Small intestine (tissue), 7 donors: ENCODE data around the gene MS4A7. TPM values are rescaled to one million over a fixed set of nuclear protein-coding genes. Genes with fewer than 3 reads are reported as not detected.

Experiments used
- DNase-seq, 2 donors: peaks; one replicate each; pipeline versions ENCODE4 v3.0.0 to v3.0.0-alpha.2; 2013
- FAIRE-seq: peaks from 2 replicates; lab custom pipeline; 2012; peaks lifted over from hg19 to GRCh38; lab: Jason Lieb, UNC
- H3K27ac ChIP-seq, 3 donors: one replicate each; pipeline ENCODE4 v1.5.1; 2013; ENCODE audit warnings: low read length in 2 of 3, mild to moderate bottlenecking in 2 of 3, control low read depth in 1 of 3, inconsistent platforms in 1 of 3, low read depth in 1 of 3, moderate library complexity in 1 of 3
- H3K27me3 ChIP-seq, 3 donors: one replicate each; pipeline ENCODE4 v1.6.1; 2013; ENCODE audit warnings: low read length in 3 of 3, inconsistent platforms in 1 of 3; ENCODE audit not compliant: control insufficient read depth in 3 of 3, insufficient read depth in 3 of 3
- H3K36me3 ChIP-seq, 3 donors: one replicate each; pipeline ENCODE4 v1.6.1; 2013; ENCODE audit warnings: low read length in 3 of 3, inconsistent platforms in 1 of 3, low read depth in 1 of 3, mild to moderate bottlenecking in 1 of 3, moderate library complexity in 1 of 3; ENCODE audit not compliant: control insufficient read depth in 3 of 3, insufficient read depth in 2 of 3
- H3K4me1 ChIP-seq, 3 donors: one replicate each; pipeline ENCODE4 v1.6.1; 2013; ENCODE audit warnings: low read length in 2 of 3, inconsistent platforms in 1 of 3, low read depth in 1 of 3, mild to moderate bottlenecking in 1 of 3, moderate library complexity in 1 of 3; ENCODE audit not compliant: control insufficient read depth in 3 of 3, insufficient read depth in 2 of 3
- H3K4me3 ChIP-seq, 3 donors: one replicate each; pipeline ENCODE4 v1.5.1; 2013; ENCODE audit warnings: low read length in 3 of 3, control low read depth in 1 of 3, inconsistent platforms in 1 of 3, low read depth in 1 of 3, mild to moderate bottlenecking in 1 of 3, moderate library complexity in 1 of 3
- H3K9me3 ChIP-seq, 2 donors: one replicate each; pipeline ENCODE4 v1.6.1; 2013; ENCODE audit warnings: low read depth in 1 of 2, low read length in 1 of 2; ENCODE audit not compliant: control insufficient read depth in 2 of 2, insufficient read depth in 1 of 2
- WGBS, 3 donors: extraction: QIAGEN DNeasy Blood & Tissue Kit; methylation state at CpG; one replicate each; pipeline ENCODE4 v1.1.7; 2013; 5-methylcytosine and 5-hydroxymethylcytosine counted together
- polyA plus RNA-seq, 4 donors: library from polyadenylated mRNA; stranded (reverse) in 3 of 4; unstranded in 1 of 4; fragments of 200-250 nt in 3 of 4; fragments of 120-200 nt in 1 of 4; gene quantifications; one replicate each; pipeline versions ENCODE4 v1.2.1 to v1.2.3, GENCODE V29; 2013
- donor health status: healthy with polysubstance abuse.
- donor health status: control.
- donor health status: control.
- donor health status: Bipolar disorder and iron deficiency.
- donor health status: healthy.

MS4A7 gene
- polyA plus RNA-seq, 4 donors = 2.2 to 13.2 (median 9.8) TPM

DNA sequence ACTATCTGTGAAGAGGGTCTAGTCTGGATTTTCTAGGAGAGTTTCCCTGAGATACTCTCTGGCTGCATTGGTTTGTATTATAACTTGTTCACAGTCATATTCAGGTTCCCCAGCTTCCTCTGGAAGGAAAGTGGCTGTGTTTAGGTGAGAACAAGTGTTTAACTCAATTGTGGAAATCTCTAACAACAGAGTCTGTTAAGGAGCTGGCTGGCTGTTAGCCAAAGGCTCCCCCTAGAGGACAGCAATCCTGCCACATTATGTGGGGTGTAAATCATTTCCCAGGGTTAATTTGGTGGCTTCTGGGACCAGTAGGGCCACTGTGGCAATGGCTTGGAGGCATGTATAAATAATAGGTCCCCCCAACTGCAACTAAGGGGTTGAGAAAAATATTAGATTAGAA lies 32.8 kb upstream of the MS4A7 start:
- Histone ChIP-seq H3K4me1 (peaks cover 0 to 19% (median 6%) of the 10 kb centered on the region in 3 donors), H3K4me3 (no peak overlapping the region), H3K36me3 (no peaks in the 10 kb centered on the region), H3K27me3 (no peaks in the 10 kb centered on the region), H3K27ac (no peak overlapping the region), H3K9me3 (peaks cover 0 to 5% of the 10 kb centered on the region in 2 donors)
- DNase-seq = peak; percentile 21 to 58
- no peak for FAIRE-seq

DNA sequence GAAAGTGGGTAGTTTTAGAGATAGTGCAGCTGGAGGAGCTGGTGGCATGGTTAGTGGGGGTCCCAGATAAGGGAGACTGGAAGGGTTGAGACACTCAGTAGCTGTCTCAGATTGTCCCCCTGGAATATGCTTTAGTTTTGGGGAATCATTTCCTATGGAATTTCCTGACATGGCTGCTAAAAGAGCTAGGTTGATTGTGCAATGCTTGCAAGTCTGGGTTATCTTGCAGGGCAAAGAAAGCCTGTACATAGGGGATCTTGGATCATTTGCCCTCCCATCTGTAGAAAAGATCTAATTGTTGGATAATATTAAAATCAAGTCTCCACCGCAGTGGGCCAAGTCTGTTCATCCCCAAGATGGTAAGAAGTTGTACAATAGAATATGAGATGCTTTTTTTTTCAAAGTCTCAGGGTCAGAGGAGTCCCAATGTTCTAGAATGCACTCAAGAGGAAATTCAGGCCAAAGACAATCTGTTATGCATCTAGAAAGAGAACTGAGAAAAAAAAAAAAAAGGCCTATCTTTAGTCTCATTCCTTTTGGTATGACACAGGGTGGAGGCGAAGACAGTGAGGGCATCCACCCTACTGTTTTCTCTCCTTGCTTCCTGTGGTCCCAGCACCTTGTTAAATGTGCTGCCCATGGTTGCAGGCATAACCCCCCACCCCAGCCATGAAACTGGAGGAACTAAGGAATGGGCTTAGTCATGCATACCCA lies 31.1 kb upstream of the MS4A7 start:
- WGBS, 3 donors = 96 to 97% (median 96%) methylated on average over 2 of the region's 2 CpGs
- H3K4me1 ChIP-seq = peaks cover 0 to 27% (median 6%) of the 10 kb centered on the region in 3 donors

DNA sequence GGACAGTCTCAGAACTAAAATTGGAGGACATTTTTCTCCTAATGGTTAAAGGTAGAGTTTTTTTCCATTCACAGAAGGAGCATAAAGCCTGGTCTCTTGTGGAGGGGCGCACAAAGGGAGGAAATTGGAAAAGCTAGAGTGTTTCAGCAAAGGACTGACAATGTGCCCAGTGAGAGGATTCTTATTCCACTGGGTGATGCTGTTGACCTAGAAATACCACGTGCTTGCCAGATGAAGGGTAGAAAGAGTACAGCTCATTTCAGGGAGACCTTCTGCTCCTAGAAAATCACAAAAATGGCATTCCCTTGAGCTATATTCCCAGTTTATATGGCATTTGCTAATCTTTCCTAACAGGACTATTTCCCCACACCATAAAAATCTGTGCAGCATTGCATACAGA lies 30.2 kb upstream of the MS4A7 start:
- Histone ChIP-seq H3K4me3 (no peak overlapping the region), H3K4me1 (peaks cover 0 to 27% (median 8%) of the 10 kb centered on the region in 3 donors), H3K36me3 (no peaks in the 10 kb centered on the region), H3K27ac (no peak overlapping the region), H3K9me3 (peaks cover 0 to 5% of the 10 kb centered on the region in 2 donors), H3K27me3 (no peaks in the 10 kb centered on the region)
- DNase-seq (peak; percentile 28 to 41), FAIRE-seq (no peak)
- 56 to 69% (median 62%) methylated on average over 2 of the region's 2 CpGs for WGBS, 3 donors

More for the DNA sequence above, 31.1 kb upstream of the MS4A7 start:
- Histone ChIP-seq H3K36me3 (no peaks in the 10 kb centered on the region), H3K9me3 (peaks cover 0 to 5% of the 10 kb centered on the region in 2 donors), H3K27me3 (no peaks in the 10 kb centered on the region), H3K4me3 (no peak overlapping the region), H3K27ac (no peak overlapping the region)
- no peak for FAIRE-seq
- DNase-seq = no peak

DNA sequence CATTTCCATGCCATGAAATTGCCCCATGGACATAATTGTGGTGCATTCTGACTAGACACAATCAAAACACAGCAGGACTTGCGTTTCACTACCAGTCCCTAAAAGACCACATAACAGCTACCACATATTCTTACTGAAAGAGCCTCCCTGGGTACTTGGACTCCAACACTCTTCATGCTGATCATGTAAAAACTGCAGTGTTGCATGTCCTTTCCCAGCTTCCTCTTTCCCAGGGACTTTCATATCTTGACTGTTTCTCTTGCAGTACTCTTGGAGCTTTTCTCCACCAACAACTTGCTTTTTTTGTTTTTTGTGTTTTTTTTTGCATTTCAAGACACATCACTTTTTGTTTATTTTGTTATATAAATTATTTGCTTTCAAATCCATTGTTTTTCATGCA lies 28.3 kb upstream of the MS4A7 start:
- H3K27ac ChIP-seq = no peak overlapping the region
- 81 to 88% (median 81%) methylated on average over 1 of the region's 1 CpG for WGBS, 3 donors
- peaks cover 0 to 27% (median 8%) of the 10 kb centered on the region in 3 donors for H3K4me1 ChIP-seq
- FAIRE-seq = no peak
- H3K36me3 ChIP-seq = no peaks in the 10 kb centered on the region
- peak in 1 of 2 donors; percentile 22 for DNase-seq
- peaks cover 0 to 7% of the 10 kb centered on the region in 2 donors for H3K9me3 ChIP-seq
- no peak overlapping the region for H3K4me3 ChIP-seq
- H3K27me3 ChIP-seq = no peaks in the 10 kb centered on the region

DNA sequence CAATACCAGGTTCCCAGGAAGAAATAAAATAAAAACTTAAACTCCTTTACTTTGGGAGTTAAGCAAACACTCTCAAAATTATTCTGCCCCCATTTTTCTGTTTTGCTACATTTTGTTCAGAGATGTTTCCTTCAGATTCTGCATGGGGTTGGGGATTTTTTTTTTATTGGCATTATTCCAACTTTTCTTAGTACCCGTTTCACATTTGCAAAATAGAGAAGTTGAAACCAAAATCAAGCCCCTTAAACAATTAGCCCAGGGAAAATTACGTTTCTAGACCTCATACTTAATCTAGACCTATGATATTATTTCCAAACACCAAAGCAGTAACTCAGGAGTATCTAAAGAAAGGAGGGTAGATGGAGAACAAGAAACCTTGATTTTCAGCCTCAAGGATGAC lies 20.6 kb upstream of the MS4A7 start:
- Histone ChIP-seq H3K27me3 (no peaks in the 10 kb centered on the region), H3K4me1 (peaks cover 0 to 3% (median 0%) of the 10 kb centered on the region in 3 donors), H3K9me3 (peaks cover 0 to 20% of the 10 kb centered on the region in 2 donors), H3K36me3 (no peaks in the 10 kb centered on the region), H3K27ac (no peak overlapping the region), H3K4me3 (no peak overlapping the region)
- WGBS, 3 donors = 32 to 43% (median 35%) methylated on average over 2 of the region's 2 CpGs
- no peak for DNase-seq
- no peak for FAIRE-seq

DNA sequence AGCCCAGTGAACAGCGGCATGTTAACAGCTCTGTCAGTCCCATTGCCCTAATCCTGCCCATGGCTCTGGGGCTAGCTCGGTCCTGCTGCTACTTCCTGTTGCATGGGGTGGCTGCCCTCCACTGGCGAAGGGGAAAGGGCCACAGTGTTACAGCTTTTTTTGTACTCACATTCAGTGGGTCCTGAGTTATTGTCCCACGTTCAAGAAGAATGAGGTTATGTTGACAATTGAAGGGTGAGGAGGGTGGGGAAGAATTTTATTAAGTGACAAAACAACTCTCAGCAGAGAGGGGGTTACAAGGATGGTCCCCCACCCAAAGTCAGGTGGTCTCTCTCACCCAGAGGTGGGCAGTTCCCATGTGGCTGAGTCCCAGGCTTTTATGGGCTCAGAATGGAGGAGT lies 17.7 kb upstream of the MS4A7 start:
- no peak for FAIRE-seq
- 89 to 92% (median 90%) methylated on average over 4 of the region's 4 CpGs for WGBS, 3 donors
- H3K27me3 ChIP-seq = no peaks in the 10 kb centered on the region
- no peaks in the 10 kb centered on the region for H3K4me1 ChIP-seq
- H3K9me3 ChIP-seq = peaks cover 0 to 18% of the 10 kb centered on the region in 2 donors
- DNase-seq = no peak
- no peak overlapping the region for H3K27ac ChIP-seq
- H3K4me3 ChIP-seq = no peak overlapping the region
- H3K36me3 ChIP-seq = no peaks in the 10 kb centered on the region

DNA sequence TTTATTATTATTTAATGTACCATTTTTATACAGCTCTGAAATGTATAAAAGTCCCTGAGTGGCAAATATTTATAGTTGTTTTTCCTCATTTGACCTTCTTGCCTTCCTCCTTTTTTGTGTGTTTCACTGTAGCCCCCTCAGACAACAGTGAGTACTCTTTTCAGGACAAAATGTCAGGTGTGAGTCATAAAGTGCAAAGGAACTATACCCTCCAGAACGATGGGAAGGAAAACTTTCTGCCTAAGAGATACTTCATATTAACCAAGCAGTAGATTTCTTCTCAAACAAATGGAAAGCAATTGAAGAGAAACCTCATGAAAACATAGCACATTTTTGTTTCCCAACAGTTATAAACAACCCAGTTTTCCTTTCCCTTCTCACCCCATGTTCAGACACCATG lies 16.1 kb upstream of the MS4A7 start:
- FAIRE-seq = no peak
- WGBS, 3 donors = 6 to 30% (median 9%) methylated on average over 1 of the region's 1 CpG
- H3K36me3 ChIP-seq = no peaks in the 10 kb centered on the region
- no peaks in the 10 kb centered on the region for H3K4me1 ChIP-seq
- no peak overlapping the region for H3K4me3 ChIP-seq
- peaks cover 0 to 18% of the 10 kb centered on the region in 2 donors for H3K9me3 ChIP-seq
- DNase-seq = no peak
- H3K27me3 ChIP-seq = no peaks in the 10 kb centered on the region
- H3K27ac ChIP-seq = no peak overlapping the region

DNA sequence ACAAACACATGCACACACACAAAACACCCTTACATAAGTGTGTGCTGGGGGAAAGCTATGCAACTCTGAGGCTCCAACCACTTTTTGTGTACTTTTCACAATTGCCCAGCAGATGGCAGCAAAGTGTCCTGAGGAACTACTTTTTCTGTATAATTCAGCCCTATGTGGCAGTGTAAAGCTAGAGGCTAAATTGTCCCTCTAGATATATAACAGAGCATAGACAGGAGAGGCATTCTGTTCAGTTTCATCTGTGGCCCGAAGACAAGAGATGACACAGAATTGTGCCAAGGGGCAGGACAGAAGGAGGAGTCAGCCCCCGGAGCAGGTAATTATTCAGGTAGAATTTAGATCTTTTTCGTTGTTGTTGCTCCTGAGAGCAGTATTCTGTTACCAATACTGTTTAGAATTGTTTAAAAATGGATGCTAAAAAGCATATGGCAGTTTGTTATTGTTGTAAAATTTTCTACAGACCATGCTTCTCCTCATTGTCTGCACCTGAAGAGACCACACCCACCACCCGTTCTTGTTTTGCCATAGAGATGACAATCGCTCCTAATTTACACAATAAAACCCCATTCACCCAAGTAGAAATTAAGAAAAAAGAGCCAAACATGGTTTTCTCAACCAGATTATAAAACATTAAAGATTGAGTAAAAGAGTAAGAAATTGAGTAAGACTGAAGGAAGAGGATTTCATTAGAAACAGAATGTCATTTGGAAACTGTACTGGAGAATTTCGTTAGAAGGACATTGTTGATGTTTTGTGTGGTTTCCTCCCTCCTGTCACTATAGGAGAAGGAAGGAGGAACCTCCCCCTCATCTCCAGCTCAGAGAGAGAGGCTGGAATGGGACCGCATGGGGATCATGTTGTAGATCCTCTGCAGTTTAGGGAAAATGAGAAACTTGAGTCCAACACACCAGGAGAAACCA lies 14.5 kb upstream of the MS4A7 start:
- no peak overlapping the region for H3K27ac ChIP-seq
- H3K4me1 ChIP-seq = no peaks in the 10 kb centered on the region
- H3K27me3 ChIP-seq = no peaks in the 10 kb centered on the region
- WGBS, 3 donors = 49 to 56% (median 50%) methylated on average over 7 of the region's 7 CpGs
- FAIRE-seq = no peak
- H3K4me3 ChIP-seq = no peak overlapping the region
- peak; percentile 74 to 76 for DNase-seq
- H3K36me3 ChIP-seq = no peaks in the 10 kb centered on the region
- H3K9me3 ChIP-seq = peaks cover 0 to 18% of the 10 kb centered on the region in 2 donors
